Esophagus squamous epithelium (tissue), 4 donors: Measurements from ENCODE around the gene CST9L.

Experiments
- CTCF ChIP-seq, 6 experiments: fragments of 450-650 bp in 4 of 6; fragments of 200-600 bp in 2 of 6; sonication (generic) in 2 of 6; IDR thresholded peaks; one replicate each; pipeline ENCODE4 v1.5.1; 2016 to 2019; ENCODE audit warnings: antibody characterized with exemption in 6 of 6, mild to moderate bottlenecking in 4 of 6, moderate library complexity in 4 of 6
- POLR2A ChIP-seq, 4 donors: fragments of 450-650 bp; IDR thresholded peaks; one replicate each; pipeline ENCODE4 v1.6.1; 2017; ENCODE audit warnings: antibody characterized with exemption in 4 of 4, mild to moderate bottlenecking in 4 of 4, moderate library complexity in 3 of 4

GRCh38 chr20:23565503-23566045, 2.7 kb downstream of the CST9L start:
- TF ChIP-seq CTCF (IDR thresholded peaks at IDR 0.05) (no peak), POLR2A (IDR thresholded peaks at IDR 0.05) (no peak)
